Lower leg skin (tissue), 4 donors: Measurements from ENCODE around the gene UTS2R. TPM values are rescaled to one million over a fixed set of nuclear protein-coding genes. Genes with fewer than 3 reads are reported as not detected.

Experiments used
- DNase-seq, 2 donors: peaks; one replicate each; pipeline ENCODE4 v3.0.0-alpha.2; 2019; ENCODE audit warnings: low spot score in 2 of 2
- H3K4me3 ChIP-seq: fragments of 200-600 bp; sonication (generic); 2 replicates; pipeline ENCODE4 v1.5.1; 2017; ENCODE audit warnings: mild to moderate bottlenecking, low read depth; ENCODE audit not compliant: poor library complexity, severe bottlenecking
- POLR2A ChIP-seq, 2 donors: fragments of 450-650 bp; IDR thresholded peaks; one replicate each; pipeline ENCODE4 v1.6.1; 2016 to 2017; ENCODE audit warnings: antibody characterized with exemption in 2 of 2, mild to moderate bottlenecking in 1 of 2, moderate library complexity in 1 of 2
- WGBS, 2 donors: methylation state at CpG; one replicate each; pipeline ENCODE4 v1.1.5; 2018; 5-methylcytosine and 5-hydroxymethylcytosine counted together
- intact Hi-C: fragments of 100-400 bp; cut with DNase I; formaldehyde crosslinking; loops from one replicate; pipeline ENCODE4 v1.15.0; 2023; ENCODE audit warnings: low total_unique reads
- total RNA-seq, 4 donors: library from RNA; depleted of rRNA; stranded (reverse); fragments of >200 nt; gene quantifications; one replicate each; pipeline ENCODE4 v1.1.0, GENCODE V29; 2016
- TF ChIP-seq, protein P1 (sequence below), 3 donors: fragments of 450-650 bp; IDR thresholded peaks; one replicate each; pipeline ENCODE4 v1.5.1; 2016; ENCODE audit warnings: antibody characterized with exemption in 3 of 3, mild to moderate bottlenecking in 3 of 3, moderate library complexity in 2 of 3

Gene UTS2R
- total RNA-seq, 4 donors from 2014 or later: not detected

DNA sequence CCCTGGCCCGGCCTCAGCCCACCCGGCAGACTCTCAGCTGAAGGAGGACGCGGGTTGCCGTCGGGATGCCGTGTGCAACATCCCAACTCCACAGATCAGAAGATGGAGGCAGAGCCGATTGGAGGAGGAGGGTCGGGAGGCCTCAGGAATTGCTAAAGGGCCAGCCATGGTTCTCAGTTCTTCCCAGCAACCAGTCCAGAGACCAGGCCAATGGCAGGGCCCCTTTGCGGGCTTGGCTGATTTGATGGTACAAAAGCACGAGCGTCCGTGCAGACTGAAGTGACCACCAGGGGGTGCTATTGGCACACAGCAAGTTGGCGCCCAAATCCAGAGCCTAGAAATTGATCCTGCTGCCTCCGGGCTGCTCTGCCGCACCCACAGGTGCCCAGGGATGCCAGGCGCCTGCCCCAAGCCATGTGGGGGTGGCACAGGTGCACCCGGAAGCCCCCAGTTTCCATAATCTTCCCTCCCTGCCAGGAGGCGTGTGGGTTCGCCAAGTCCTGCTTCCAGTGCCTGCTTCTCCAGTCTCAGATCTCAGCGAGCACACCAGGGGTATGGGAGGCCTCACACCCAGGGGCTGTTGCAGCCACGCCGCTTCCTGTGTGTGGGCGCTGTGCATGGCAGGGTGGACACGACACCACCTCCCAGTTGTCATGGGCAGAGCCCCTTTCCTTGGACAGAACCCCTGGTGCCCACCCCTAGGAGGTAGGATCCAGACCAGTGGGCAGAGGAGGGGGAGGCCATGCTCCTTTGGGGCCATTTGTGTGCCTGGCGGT lies 19.7 kb upstream of the UTS2R start:
- no peak overlapping the region for H3K4me3 ChIP-seq
- no peak for TF ChIP-seq POLR2A (IDR thresholded peaks at IDR 0.05)
- TF ChIP-seq, protein P1, sequence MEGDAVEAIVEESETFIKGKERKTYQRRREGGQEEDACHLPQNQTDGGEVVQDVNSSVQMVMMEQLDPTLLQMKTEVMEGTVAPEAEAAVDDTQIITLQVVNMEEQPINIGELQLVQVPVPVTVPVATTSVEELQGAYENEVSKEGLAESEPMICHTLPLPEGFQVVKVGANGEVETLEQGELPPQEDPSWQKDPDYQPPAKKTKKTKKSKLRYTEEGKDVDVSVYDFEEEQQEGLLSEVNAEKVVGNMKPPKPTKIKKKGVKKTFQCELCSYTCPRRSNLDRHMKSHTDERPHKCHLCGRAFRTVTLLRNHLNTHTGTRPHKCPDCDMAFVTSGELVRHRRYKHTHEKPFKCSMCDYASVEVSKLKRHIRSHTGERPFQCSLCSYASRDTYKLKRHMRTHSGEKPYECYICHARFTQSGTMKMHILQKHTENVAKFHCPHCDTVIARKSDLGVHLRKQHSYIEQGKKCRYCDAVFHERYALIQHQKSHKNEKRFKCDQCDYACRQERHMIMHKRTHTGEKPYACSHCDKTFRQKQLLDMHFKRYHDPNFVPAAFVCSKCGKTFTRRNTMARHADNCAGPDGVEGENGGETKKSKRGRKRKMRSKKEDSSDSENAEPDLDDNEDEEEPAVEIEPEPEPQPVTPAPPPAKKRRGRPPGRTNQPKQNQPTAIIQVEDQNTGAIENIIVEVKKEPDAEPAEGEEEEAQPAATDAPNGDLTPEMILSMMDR (IDR thresholded peaks at IDR 0.05): peak in 1 of 3 donors; percentile 67
- WGBS, 2 donors: 34 to 41% methylated on average over 17 to 26 of the region's 26 CpGs
- intact Hi-C loops: loop anchor here (5.0 to 10.0 kb wide), 3 partner anchors 60 to 423 kb away; no protein-coding TSS in a partner anchor
- peak; percentile 79 to 96 for DNase-seq

DNA sequence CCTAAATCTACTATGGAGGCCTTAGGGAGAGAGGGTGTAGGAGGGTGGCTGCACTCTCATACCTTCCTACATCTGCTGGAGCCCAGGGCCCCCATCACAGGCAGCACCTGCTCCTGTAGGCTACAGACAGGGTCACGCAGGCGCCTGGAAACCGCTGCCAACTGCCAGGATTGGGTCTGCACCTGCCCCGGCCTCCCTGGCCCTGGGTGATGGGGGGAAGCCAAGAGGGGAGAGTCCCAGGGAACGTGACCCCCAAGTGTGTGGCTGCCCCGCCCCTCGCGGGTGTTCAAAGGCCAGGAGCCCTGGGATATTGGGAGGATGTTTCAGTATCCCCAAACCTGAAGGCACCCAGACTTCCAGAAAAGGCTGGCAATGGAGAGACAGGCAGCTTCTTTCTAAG lies 18.1 kb upstream of the UTS2R start:
- 76% methylated on average over 5 to 7 of the region's 8 CpGs for WGBS, 2 donors
- intact Hi-C loops: loop anchor here (5.0 to 10.0 kb wide), 3 partner anchors 59 to 421 kb away; no protein-coding TSS in a partner anchor
- TF ChIP-seq POLR2A (IDR thresholded peaks at IDR 0.05): no peak
- TF ChIP-seq, protein P1 (IDR thresholded peaks at IDR 0.05): no peak
- H3K4me3 ChIP-seq: no peak overlapping the region
- DNase-seq: no peak

DNA sequence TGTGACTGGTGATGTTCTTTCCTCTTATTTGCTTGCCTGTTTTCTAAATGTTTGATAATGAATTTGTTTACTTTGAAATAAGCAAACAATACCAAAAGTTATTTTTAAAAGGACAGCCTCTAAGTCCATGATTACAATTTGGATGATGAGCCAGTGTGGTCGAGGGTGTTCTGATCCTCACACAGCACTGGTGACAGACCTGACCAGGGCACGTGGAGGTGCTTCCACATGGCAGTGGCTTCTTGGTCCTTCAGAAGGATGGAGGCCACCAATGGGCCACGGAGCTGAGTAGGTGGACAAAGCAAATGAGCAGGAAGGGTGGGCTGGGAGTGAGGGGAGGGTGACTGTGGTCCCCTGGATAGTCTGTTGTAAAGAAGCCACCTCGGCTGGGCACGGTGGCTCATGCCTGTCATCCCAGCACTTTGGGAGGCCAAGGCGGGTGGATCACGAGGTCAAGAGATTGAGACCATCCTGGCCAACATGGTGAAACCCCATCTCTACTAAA lies 16.7 kb upstream of the UTS2R start:
- H3K4me3 ChIP-seq: no peak overlapping the region
- 87 to 90% methylated on average over 7 of the region's 7 CpGs for WGBS, 2 donors
- intact Hi-C loops: loop anchor here (5.0 to 10.0 kb wide), 3 partner anchors 57 to 420 kb away; no protein-coding TSS in a partner anchor
- DNase-seq: no peak
- no peak for TF ChIP-seq POLR2A (IDR thresholded peaks at IDR 0.05)
- TF ChIP-seq, protein P1 (IDR thresholded peaks at IDR 0.05): no peak

DNA sequence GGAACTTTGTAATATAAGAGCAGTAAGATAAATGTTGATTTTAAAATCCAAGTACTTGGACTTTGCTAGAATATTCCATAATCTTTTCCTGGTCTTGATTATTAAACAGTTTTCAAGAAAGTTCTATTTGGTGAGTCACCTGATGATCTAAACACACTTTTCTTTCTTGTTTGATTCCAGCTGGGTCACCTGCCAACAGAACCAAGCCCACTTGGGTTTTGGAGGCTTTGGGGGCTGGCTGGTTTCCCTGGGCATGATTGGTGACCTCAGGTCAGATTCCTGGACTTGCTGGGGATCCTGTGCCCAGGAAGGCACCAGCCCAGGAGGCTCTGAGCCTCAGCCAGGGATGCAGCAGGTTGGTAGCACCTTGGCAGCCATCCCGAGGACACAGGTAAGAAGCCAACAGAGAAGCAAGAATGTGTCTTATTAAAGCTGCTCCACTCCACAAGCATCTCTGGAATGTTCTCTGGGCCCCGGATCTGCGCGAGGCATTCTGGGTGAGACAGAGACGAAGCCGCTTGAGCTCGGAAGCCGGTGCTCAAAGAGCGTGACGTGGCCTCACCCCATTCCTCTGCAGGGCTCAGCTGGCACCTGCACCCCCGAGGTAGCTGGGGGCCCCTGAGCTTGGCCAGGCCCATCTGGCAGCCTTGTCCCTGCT lies 15.7 kb upstream of the UTS2R start:
- no peak for TF ChIP-seq POLR2A (IDR thresholded peaks at IDR 0.05)
- TF ChIP-seq, protein P1 (IDR thresholded peaks at IDR 0.05): no peak
- intact Hi-C loops: loop anchor here (10.0 kb wide), 1 partner anchor 419 kb away; no protein-coding TSS in a partner anchor
- DNase-seq: no peak
- 27 to 40% methylated on average over 8 to 11 of the region's 11 CpGs for WGBS, 2 donors
- H3K4me3 ChIP-seq: no peak overlapping the region

DNA sequence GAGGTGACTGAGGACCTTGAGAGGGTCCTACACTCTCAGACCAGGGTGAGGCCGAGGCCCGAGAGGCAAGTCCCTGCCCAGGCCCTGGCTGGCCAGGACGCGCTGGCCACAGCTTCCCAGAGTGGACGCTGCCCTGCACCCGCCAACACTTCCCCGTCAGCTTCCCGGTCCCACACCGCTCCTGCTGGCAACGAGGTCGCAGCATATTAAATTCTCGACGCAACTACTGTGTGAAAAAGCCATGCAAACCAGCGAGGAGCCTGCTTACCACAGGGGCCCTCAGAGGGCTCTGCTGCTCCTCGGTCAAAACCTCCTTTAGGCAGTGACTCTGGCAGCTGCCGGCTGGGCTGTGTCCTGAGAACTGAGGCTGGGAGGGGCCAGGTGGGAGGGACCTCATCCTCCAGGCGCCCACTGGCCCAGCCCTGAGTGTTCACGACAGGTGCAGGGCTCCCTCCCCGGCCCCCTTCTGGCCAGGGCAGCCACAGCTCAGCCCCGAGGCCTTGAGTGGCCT lies 14.7 kb upstream of the UTS2R start:
- no peak for DNase-seq
- intact Hi-C loops: loop anchor here (10.0 kb wide), 1 partner anchor 418 kb away; no protein-coding TSS in a partner anchor
- TF ChIP-seq POLR2A (IDR thresholded peaks at IDR 0.05): no peak
- TF ChIP-seq, protein P1 (IDR thresholded peaks at IDR 0.05): no peak
- WGBS, 2 donors: 63 to 70% methylated on average over 14 to 20 of the region's 20 CpGs
- H3K4me3 ChIP-seq: no peak overlapping the region
